ENCODE data around the gene ACKR1. TPM values are rescaled to one million over a fixed set of nuclear protein-coding genes. Genes with fewer than 3 reads are reported as not detected.

The ACKR1 gene
- total RNA-seq, 3 donors from 2014 or later = 19.5 to 30.4 (median 27.6) TPM

GRCh38 chr1:159248311-159248710 is 43.6 kb downstream of the ACKR1 start:
- DNase-seq (no peak), ATAC-seq (no peak)
- no peaks in the 10 kb centered on the region for H3K9me3 ChIP-seq
- H3K4me1 ChIP-seq (ENCODE audit: low read depth) = no peaks in the 10 kb centered on the region
- H3K36me3 ChIP-seq (ENCODE audit: low read depth) = no peaks in the 10 kb centered on the region
- TF ChIP-seq CTCF (IDR thresholded peaks at IDR 0.05) = no peak
- no peak overlapping the region for H3K4me3 ChIP-seq
- intact Hi-C loops (cut with DNase I, micrococcal nuclease) = no loop called here

- H3K4me3 ChIP-seq = no peak overlapping the region
- no peaks in the 10 kb centered on the region for H3K9me3 ChIP-seq
- intact Hi-C loops (cut with DNase I, micrococcal nuclease) = no loop called here
- no peaks in the 10 kb centered on the region for H3K36me3 ChIP-seq (ENCODE audit: low read depth)
- no peaks in the 10 kb centered on the region for H3K4me1 ChIP-seq (ENCODE audit: low read depth)
- ATAC-seq (no peak), DNase-seq (no peak)
- TF ChIP-seq CTCF (IDR thresholded peaks at IDR 0.05) = no peak
These were observed 46.1 kb downstream of the ACKR1 start for GRCh38 chr1:159250638-159251216.

Other genes starting within 250 kb of the ACKR1 start
- gene IFI16, start 195.0 kb upstream of the ACKR1 start, total RNA-seq = 10 to 100 TPM; 14.4 to 37.9 (median 36.6) TPM
- gene AIM2, start 128.1 kb upstream of the ACKR1 start, total RNA-seq = 1 to 10 TPM in 1 of 3 donors, under 1 TPM in 2; 0.38 to 1.0 (median 0.61) TPM
- gene CADM3, start 33.3 kb upstream of the ACKR1 start, total RNA-seq = 10 to 100 TPM in 2 of 3 donors, 1 to 10 TPM in 1; 2.7 to 23.3 (median 10.3) TPM
- 1 to 10 TPM in 2 of 3 donors, under 1 TPM in 1; 0.46 to 1.7 (median 1.1) TPM for gene FCER1A, start 97.5 kb downstream of the ACKR1 start, total RNA-seq
- not detected for gene OR10J4, start 227.3 kb downstream of the ACKR1 start, total RNA-seq
- gene OR10J1, start 234.8 kb downstream of the ACKR1 start, total RNA-seq = not detected